ACHN (cell line): ENCODE measurements around the gene DDIT4L.
A peak's percentile ranks its signal among the peaks of the same experiment; 100 is the strongest.
"Not testable (repeated sequence)": the region's sequence is repeated elsewhere in the genome, so short reads cannot be mapped to it uniquely, and the experiment has no call there.

ENCODE experiments used
- DNase-seq: peaks from one replicate; pipeline ENCODE4 v3.0.0-alpha.2; 2015
- in situ Hi-C: cut with HindIII; loops from 2 replicates; pipeline ENCODE4 v1.10.0; 2017; ENCODE audit warnings: low sequenced_read_pairs, low pct_ligation_motif_present, low pct_unique_long_range_greater_than_20kb

Gene DDIT4L, protein sequence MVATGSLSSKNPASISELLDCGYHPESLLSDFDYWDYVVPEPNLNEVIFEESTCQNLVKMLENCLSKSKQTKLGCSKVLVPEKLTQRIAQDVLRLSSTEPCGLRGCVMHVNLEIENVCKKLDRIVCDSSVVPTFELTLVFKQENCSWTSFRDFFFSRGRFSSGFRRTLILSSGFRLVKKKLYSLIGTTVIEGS

GRCh38 chr4:100189820-100190642 is at the start of gene DDIT4L:
DDIT4L (minus strand) TSS chr4:100190468; CDS start chr4:100189983, 485 bp downstream.
- DNase-seq = peak; percentile 49
- in situ Hi-C loops = no loop called here

- no peak for DNase-seq
These were observed 49.7 kb upstream of the DDIT4L start for GRCh38 chr4:100240008-100240407.

GRCh38 chr4:100224721-100225120 is 34.5 kb upstream of the DDIT4L start:
- in situ Hi-C loops = no loop called here

More at GRCh38 chr4:100240008-100240407, 49.7 kb upstream of the DDIT4L start:
- in situ Hi-C loops = no loop called here

GRCh38 chr4:100224160-100224559 is 33.9 kb upstream of the DDIT4L start:
- DNase-seq = no peak
- in situ Hi-C loops = no loop called here

More at GRCh38 chr4:100224721-100225120, 34.5 kb upstream of the DDIT4L start:
- no peak for DNase-seq

- in situ Hi-C loops = no loop called here
- DNase-seq = no peak
These were observed 18.7 kb upstream of the DDIT4L start for GRCh38 chr4:100208964-100209363.

- no peak for DNase-seq
- in situ Hi-C loops = no loop called here
These were observed 18.2 kb upstream of the DDIT4L start for GRCh38 chr4:100208459-100208858.

DNA sequence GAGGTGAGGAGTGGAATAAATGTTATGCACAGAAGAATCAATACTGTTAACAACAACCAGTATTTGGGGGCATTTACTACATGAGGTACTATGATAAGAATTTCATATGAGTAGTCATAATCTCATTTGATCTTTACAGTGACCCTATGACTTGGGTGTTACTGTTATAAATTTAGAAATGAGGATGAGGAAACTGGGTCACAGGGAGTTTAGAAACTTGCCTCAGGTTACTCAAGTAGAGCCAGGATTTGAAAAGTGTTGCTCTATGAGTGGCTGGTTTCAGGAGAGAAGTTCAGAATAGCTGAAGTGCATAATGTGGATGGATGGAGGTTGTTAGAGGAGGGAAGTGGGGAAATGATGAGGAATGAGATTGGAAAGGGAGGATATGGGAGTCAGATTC is 16.6 kb upstream of the DDIT4L start:
- DNase-seq = no peak
- in situ Hi-C loops = no loop called here

GRCh38 chr4:100198061-100198460 is 7.8 kb upstream of the DDIT4L start:
- no peak for DNase-seq
- in situ Hi-C loops = no loop called here

- DNase-seq, in situ Hi-C loops: not testable (repeated sequence)
These were observed 6.3 kb upstream of the DDIT4L start for GRCh38 chr4:100196388-100197071.

- in situ Hi-C loops = no loop called here
- no peak for DNase-seq
These were observed 654 bp upstream of the DDIT4L start for GRCh38 chr4:100190643-100191600.

DNA sequence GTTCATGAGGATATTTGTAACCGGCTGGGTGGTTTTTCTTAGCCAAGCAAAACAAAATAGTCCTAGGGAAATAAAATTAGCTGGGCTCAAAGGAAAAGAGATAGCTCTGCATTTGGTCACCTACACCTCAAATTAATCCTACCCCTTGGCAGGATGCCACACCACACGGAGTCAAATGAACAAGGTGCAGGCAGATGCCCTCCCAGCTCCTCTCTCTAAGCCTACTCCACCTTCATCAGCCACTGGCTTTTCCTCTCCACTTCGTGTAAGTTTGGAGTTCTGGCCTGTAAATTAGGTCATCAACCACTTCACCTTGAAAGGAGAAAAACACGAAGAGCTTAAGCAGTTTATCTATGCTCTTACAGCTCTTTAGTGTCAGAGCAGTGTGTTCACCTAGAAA is 1.4 kb downstream of the DDIT4L start:
- in situ Hi-C loops = no loop called here
- no peak for DNase-seq

GRCh38 chr4:100187781-100188180 is 2.5 kb downstream of the DDIT4L start:
- in situ Hi-C loops = no loop called here
- DNase-seq = no peak

- in situ Hi-C loops = no loop called here
- DNase-seq = no peak
These were observed 5.5 kb downstream of the DDIT4L start for GRCh38 chr4:100184787-100185186.

GRCh38 chr4:100177855-100178254 is 12.4 kb downstream of the DDIT4L start:
- no peak for DNase-seq
- in situ Hi-C loops = no loop called here

DNA sequence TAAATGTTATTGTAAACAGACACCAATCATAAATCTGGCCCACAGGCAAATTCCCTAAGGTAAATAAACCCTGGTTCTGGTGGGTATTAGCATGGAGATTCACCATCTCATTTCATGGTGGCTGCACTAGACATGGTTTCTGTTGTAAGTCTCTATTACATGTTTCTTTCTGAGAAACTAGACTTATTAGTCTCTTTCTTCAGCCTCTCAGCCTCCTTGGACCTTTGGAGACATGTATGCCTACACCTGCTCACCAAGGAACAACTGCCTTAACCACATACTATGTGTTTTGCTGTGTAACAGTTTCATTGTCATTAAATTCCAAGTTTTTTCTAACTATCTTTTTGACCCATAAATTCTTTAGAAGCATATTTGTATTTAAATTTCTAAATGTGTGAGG is 13.1 kb downstream of the DDIT4L start:
- no peak for DNase-seq
- in situ Hi-C loops = no loop called here

GRCh38 chr4:100175858-100176257 is 14.4 kb downstream of the DDIT4L start:
- no peak for DNase-seq
- in situ Hi-C loops = no loop called here

DNA sequence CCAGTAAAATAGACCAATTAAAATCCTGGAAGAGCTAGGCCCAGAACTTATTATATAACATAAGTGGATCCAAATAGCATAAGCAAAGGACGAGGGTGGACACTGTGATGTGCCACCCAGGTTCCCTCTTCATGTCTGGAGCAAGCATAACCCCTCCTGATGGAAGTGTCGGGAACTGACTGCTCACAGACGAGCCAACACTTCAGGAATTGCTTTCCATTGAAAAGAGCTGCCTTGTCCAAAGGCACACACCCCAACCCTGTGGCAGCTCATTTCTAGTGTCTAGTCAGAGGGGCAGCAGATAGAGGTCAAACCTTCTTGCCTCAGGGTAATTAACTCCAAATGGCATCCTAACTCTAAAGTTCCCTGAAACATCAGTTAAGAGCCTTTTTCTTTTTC is 15.3 kb downstream of the DDIT4L start:
- in situ Hi-C loops = no loop called here
- no peak for DNase-seq

- in situ Hi-C loops = no loop called here
- no peak for DNase-seq
These were observed 19.3 kb downstream of the DDIT4L start for GRCh38 chr4:100170986-100171385.
